KOPT-K1 (cell line): ENCODE data around the gene ARMC6.

Experiments
- H3K27ac ChIP-seq: fragments of 200-600 bp; sonication (generic); 2 replicates; pipeline ENCODE4 v1.5.1; 2016; ENCODE audit warnings: antibody characterized with exemption, mild to moderate bottlenecking, low read depth, low read length; ENCODE audit not compliant: poor library complexity, severe bottlenecking
- H3K36me3 ChIP-seq: fragments of 200-600 bp; sonication (generic); 2 replicates; pipeline ENCODE4 v1.5.1; 2017; ENCODE audit warnings: antibody characterized with exemption, mild to moderate bottlenecking, low read length, moderate library complexity; ENCODE audit not compliant: insufficient read depth
- H3K9me3 ChIP-seq: fragments of 200-600 bp; sonication (generic); 2 replicates; pipeline ENCODE4 v1.5.1; 2017; ENCODE audit warnings: antibody characterized with exemption, low read length, mild to moderate bottlenecking; ENCODE audit not compliant: insufficient read depth, poor library complexity, severe bottlenecking

Gene ARMC6

GRCh38 chr19:19033426-19034203 lies at the start of gene ARMC6, which contains the start of gene SUGP2:
Gene ARMC6, plus strand, starts transcription at chr19:19033603. Its CDS starts 607 bp downstream, at chr19:19034210.
Gene SUGP2, minus strand, starts transcription at chr19:19033517. Its CDS starts 2,446 bp downstream, at chr19:19031071.
- peaks cover 66% of the 10 kb centered on the region for H3K36me3 ChIP-seq
- peak within 1 kb of the TSS; percentile 98 for H3K27ac ChIP-seq

GRCh38 chr19:18984251-18984650 lies 49.2 kb upstream of the ARMC6 start:
- no peak overlapping the region for H3K27ac ChIP-seq
- no peaks in the 10 kb centered on the region for H3K36me3 ChIP-seq
- no peaks in the 10 kb centered on the region for H3K9me3 ChIP-seq

More at GRCh38 chr19:19033426-19034203, at the start of gene ARMC6, which contains the start of gene SUGP2:
- peaks cover 8% of the 10 kb centered on the region for H3K9me3 ChIP-seq

- H3K36me3 ChIP-seq, result peaks cover 1% of the 10 kb centered on the region; the same call in 1 of the 2 replicates
- H3K27ac ChIP-seq, result no peak overlapping the region
- no peaks in the 10 kb centered on the region for H3K9me3 ChIP-seq
Measured at GRCh38 chr19:18985257-18985656, 48.1 kb upstream of the ARMC6 start.

GRCh38 chr19:18987456-18987855 lies 45.9 kb upstream of the ARMC6 start:
- no peaks in the 10 kb centered on the region for H3K9me3 ChIP-seq
- no peak overlapping the region for H3K27ac ChIP-seq
- peaks cover 20% of the 10 kb centered on the region for H3K36me3 ChIP-seq

- no peak overlapping the region for H3K27ac ChIP-seq
- H3K36me3 ChIP-seq, result peaks cover 39% of the 10 kb centered on the region
- H3K9me3 ChIP-seq, result no peaks in the 10 kb centered on the region
Measured at GRCh38 chr19:18989316-18989715, 44.1 kb upstream of the ARMC6 start.

GRCh38 chr19:18990128-18990708 lies 43.2 kb upstream of the ARMC6 start:
- Histone ChIP-seq H3K27ac (no peak overlapping the region), H3K9me3 (no peaks in the 10 kb centered on the region)

GRCh38 chr19:18991006-18991405 lies 42.4 kb upstream of the ARMC6 start:
- H3K27ac ChIP-seq, result no peak overlapping the region
- peaks cover 56% of the 10 kb centered on the region for H3K36me3 ChIP-seq

More at GRCh38 chr19:18990128-18990708, 43.2 kb upstream of the ARMC6 start:
- H3K36me3 ChIP-seq, result peaks cover 48% of the 10 kb centered on the region

GRCh38 chr19:18991468-18991867 lies 41.9 kb upstream of the ARMC6 start:
- peaks cover 61% of the 10 kb centered on the region for H3K36me3 ChIP-seq
- no peak overlapping the region for H3K27ac ChIP-seq
- H3K9me3 ChIP-seq, result no peaks in the 10 kb centered on the region

More at GRCh38 chr19:18991006-18991405, 42.4 kb upstream of the ARMC6 start:
- H3K9me3 ChIP-seq, result no peaks in the 10 kb centered on the region

GRCh38 chr19:18992696-18993095 lies 40.7 kb upstream of the ARMC6 start:
- peaks cover 73% of the 10 kb centered on the region for H3K36me3 ChIP-seq
- no peaks in the 10 kb centered on the region for H3K9me3 ChIP-seq
- no peak overlapping the region for H3K27ac ChIP-seq

GRCh38 chr19:18993115-18993514 lies 40.3 kb upstream of the ARMC6 start:
- Histone ChIP-seq H3K36me3 (peaks cover 77% of the 10 kb centered on the region), H3K9me3 (no peaks in the 10 kb centered on the region), H3K27ac (no peak overlapping the region)

- H3K36me3 ChIP-seq, result peaks cover 97% of the 10 kb centered on the region
- no peaks in the 10 kb centered on the region for H3K9me3 ChIP-seq
- no peak overlapping the region for H3K27ac ChIP-seq
Measured at GRCh38 chr19:18995804-18996241, 37.6 kb upstream of the ARMC6 start.

- no peak overlapping the region for H3K27ac ChIP-seq
- peaks cover 97% of the 10 kb centered on the region for H3K36me3 ChIP-seq
- no peaks in the 10 kb centered on the region for H3K9me3 ChIP-seq
Measured at GRCh38 chr19:18996351-18996750, 37.1 kb upstream of the ARMC6 start.

- Histone ChIP-seq H3K9me3 (no peaks in the 10 kb centered on the region), H3K27ac (no peak overlapping the region), H3K36me3 (peaks cover 97% of the 10 kb centered on the region)
Measured at GRCh38 chr19:18996796-18997394, 36.5 kb upstream of the ARMC6 start.

- peaks cover 100% of the 10 kb centered on the region for H3K36me3 ChIP-seq
- no peaks in the 10 kb centered on the region for H3K9me3 ChIP-seq
- no peak overlapping the region for H3K27ac ChIP-seq
Measured at GRCh38 chr19:18998276-18998675, 35.1 kb upstream of the ARMC6 start.

- H3K27ac ChIP-seq, result no peak overlapping the region
- H3K36me3 ChIP-seq, result peaks cover 100% of the 10 kb centered on the region
- no peaks in the 10 kb centered on the region for H3K9me3 ChIP-seq
Measured at GRCh38 chr19:18999016-18999758, 34.2 kb upstream of the ARMC6 start.
